HG03139 (cell line): ENCODE data around the gene MIX23.

ENCODE experiments used
- ATAC-seq: cut with Tn5 transposase; IDR thresholded peaks from one replicate; pipeline ENCODE4 v1.9.1; 2021; ENCODE audit not compliant: unreplicated experiment

MIX23 gene

GRCh38 chr3:122353215-122353614 is 29.8 kb downstream of the MIX23 start:
- ATAC-seq: no peak

DNA sequence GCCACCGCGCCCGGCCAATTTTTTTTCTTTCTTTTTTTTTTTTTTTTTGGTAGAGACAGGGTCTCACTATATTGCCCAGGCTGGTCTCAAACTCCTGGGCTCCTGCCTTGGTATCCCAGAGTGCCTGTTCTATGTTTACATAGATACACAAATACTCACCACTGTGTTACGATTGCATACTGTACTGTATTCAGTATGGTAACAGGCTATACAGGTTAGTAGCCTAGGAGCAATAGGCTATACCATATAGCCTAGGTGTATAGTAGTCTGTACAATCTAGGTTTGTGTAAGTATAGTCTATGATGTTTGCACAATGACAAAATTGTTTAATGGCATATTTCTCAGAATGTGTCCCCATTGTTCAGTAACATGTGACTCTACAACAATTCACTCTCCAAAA is 31.4 kb downstream of the MIX23 start:
- no peak for ATAC-seq

DNA sequence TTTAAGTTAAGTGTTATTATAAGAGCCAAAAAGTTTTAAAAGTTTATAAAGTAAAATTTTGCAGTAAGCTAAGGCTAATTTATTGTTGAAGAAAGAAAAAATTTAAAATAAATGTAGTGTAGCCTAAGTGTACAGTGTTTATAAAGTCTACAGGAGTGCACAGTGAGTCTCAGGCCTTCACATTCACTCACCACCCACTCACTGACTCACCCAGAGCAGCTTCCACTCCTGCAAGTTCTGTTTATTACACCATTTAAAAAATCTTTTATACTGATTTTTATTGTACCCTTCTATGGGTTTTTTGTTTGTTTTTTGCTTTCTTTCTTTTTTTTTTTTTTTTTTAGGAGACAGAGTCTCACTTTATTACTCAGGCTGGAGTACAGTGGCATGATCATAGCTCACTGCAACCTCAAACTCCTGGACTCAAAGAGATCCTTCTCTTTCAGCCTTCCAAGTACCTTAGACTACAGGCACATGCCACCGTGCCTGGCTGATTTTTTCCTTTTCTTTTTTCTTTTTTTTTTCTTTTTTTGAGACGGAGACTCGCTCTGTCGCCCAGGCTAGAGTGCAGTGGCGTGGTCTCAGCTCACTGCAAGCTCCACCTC is 32.1 kb downstream of the MIX23 start:
- no peak for ATAC-seq

GRCh38 chr3:122349171-122349570 is 33.9 kb downstream of the MIX23 start:
- no peak for ATAC-seq

DNA sequence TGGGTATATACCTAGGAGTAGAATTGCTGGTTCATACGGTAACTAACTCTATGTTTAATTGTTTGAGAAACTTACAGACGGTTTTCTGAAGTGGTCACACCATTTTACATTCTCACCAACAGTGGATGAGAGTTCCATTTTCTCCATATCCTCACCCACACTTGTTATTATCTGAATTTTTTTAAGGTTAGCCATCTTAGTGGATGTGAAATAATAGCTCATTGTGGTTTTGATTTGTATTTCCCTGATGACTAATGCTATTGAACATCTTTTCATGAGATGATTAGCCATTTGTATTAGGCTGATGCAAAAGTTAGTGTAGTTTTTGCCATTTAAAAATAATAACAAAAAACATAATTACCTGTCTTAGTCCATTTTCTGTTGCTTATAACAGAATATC is 39.4 kb downstream of the MIX23 start:
- no peak for ATAC-seq

GRCh38 chr3:122342803-122343202 is 40.2 kb downstream of the MIX23 start:
- ATAC-seq: no peak

DNA sequence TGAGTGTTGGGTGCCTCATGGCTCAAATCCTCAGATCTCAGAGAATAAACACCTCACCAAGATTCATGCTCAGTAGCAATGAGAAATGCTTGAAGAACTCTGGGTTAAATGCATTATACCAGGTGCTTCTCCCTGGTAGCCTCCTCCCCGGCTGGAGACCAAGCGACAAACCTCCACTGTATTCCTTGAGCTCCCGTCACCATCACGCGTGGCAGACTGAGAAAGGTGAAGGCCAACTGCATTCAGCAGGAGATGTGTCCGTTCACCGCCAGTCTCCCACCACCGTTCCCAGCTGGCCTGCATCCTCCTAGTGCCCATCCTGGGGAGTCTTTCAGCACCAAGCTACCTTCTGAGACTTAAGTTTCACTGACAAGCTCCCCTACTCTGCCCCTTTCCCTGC is 50.5 kb downstream of the MIX23 start:
- no peak for ATAC-seq

DNA sequence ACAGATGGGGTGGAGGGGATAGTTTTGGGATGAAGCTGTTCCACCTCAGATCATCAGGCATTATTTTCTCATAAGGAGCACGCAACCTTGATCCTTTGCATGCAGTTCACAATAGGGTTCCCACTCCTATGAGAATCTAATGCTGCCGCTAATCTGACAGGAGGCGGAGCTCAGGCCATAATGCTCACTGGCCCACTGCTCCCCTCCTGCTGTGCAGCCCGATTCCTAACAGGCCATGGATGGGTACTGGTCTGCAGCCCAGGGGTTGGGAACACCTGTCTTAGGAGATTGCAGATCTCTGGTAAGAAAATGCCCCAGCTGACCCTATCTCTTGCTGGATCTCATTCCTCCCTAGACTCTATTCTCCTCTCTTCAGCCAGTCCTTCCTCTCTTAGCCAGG is 51.1 kb downstream of the MIX23 start:
- ATAC-seq: no peak

DNA sequence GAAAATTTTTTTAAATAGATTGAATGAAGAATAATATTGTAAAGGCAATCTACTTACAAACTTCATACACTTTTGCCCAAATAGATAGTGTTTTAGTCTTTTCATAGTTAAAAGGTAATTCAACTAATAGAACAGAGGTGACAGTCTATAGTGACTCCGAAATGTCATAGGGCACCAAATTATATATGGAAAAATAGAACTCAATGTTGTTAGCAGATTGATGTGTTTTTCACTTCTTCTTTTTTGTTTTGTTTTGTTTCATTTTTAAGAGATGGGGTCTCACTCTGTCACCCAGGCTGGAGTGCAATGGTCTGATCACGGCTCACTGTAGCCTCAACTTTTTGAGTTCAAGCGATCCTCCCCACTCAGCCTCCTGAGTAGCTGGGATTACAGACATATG is 57.3 kb downstream of the MIX23 start:
- ATAC-seq: no peak

- no peak for ATAC-seq
Measured at GRCh38 chr3:122324871-122325323, 58.1 kb downstream of the MIX23 start, which contains the start of gene CSTA. Gene CSTA (plus strand): TSS chr3:122325248. CDS start chr3:122325293, 45 bp downstream.

DNA sequence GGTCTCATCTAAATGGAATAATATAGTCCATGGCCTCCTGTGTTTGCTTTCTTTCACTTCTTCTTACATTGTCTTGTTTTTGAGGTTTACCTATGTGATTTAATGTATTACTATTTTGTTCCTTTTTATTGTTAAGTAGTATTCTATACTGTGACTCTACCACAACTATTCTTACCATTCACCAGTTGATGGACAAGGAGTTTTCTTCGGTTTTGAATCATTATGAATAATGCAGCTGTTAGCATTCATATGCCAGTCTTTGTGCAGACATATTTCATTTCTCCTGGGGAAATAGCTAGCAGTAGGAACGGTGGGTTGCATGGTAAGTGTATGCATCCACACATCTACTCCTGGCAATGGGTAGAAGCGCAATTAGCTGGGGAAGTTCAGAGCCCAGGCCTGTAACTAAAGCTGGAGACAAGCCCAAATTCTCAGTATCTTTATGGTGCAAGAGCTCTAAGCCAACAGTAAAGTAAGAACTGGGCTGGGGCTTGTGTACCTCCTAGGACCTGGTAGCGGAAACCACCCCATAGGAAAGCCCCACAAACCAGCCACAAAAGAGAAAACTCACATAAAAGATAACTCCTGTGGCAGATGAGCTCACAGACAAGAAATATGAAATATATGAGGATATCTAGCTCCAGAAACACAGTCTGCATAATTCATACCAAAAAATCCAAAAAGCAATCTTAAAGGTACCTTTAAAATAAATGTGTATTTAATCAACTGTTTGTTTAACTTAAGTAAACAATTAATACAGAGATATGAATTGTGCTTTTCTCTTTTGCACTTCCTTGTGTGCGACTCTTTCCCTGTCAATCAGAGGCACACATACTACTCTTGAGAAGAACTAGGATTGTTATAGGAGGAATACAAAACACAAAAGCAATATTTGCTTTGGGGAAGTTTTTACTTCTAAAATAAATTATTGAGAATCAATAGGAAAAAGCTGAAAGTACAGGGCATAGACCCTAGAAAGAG is 60.6 kb downstream of the MIX23 start:
- no peak for ATAC-seq

GRCh38 chr3:122318620-122319019 is 64.4 kb downstream of the MIX23 start:
- no peak for ATAC-seq

DNA sequence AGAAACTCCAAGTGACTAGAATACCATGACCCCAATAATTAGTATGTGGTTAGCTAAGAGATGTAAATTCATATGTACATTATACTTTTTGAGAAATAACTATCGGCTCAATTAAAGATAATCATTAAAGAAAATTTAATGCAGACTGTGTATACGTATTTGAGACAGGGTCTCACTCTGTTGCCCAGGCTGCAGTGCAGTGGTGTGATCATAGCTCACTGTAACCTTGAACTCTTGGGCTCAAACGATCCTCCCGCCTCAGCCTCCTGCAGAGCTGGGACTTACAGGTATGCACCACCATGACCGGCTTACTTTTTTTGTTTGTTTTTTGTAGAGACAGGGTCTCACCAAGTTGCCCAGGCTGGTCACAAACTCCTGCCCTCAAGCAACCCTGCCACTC is 66.7 kb downstream of the MIX23 start:
- no peak for ATAC-seq

DNA sequence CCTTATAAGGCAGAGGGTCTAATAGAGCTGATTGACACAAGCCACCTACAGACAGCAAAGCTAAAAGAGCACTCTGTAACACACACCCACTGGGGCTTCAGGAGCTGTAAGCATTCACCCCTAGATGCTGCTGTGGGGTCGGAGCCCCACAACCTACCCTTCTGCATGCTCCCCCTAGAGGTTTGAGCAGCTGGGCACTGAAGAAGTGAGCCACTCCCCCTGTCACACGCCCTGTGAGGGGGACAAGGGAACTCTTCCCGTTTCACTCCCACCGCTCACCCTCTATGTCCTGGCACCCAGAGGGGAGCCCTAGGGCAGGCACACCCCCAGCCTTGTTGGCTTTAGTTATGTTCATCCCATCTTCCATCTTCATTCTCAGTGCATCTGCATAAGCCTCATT is 67.4 kb downstream of the MIX23 start:
- no peak for ATAC-seq

DNA sequence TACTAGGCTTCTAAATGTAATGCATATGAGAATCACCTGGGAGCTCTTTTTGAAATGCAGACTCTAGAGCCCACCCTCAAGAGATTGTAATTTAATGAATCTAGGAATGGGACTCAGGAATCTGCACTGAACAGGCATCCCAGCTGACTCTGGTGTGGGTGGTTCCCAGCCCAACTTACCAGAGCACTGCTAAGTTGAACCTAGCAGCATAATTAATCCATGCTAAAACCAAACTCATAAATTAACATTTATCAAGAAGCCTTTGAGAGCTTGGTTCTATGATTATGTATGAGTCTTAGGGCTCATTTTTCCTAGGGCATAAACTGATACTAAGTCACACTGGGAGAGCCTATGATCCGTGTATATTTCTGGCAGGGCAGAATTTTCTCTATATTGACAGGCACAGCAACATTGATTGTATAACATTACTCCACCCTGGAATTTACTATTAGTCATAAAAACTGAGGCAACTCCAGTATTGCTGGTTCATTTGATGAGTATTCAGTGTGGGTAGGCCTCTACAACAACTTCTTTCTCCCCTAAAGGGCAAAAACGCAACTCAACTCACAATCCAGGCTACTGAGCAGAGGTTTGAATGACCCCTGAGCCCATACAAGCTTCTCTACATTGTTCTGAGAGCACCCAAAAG is 68.7 kb downstream of the MIX23 start:
- no peak for ATAC-seq

DNA sequence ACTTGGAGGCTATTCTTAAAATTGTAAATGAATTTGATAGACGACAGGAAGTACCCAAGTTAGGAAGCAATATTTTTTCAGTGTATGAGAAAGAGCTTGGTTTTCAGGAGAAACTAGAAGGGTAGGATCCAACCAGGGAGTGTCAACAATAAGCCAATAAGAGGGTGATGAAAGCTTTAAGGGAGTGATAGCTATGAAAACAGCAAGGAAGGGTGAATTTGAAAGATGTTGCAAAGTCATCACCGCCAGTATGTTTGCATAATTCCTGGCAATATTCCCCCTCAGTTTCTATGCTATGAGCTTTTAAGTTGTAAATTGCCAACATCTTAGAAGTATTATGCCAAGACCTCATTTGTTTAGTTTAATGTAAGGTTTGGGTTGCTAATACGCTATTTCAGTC is 69.8 kb downstream of the MIX23 start:
- ATAC-seq: no peak

DNA sequence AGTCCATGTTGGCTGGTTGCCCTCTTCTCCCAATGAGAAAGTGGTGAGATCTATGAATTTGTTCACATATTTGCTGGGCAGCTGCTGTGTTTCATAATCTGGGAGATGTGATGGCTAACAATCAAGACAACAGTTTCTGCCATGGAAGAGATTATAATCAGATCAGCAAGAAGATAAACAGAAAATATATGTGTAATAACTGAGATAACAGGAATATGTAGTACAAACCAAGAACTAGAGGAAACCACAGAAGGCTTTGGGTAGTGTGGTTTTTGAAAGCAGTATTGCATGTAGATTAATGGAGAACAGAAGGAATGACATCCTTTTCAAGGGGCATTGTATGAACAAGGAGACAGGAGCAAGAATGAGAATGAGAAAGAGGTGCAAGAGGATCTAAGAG is 70.2 kb downstream of the MIX23 start:
- no peak for ATAC-seq

GRCh38 chr3:122310361-122310760 is 72.7 kb downstream of the MIX23 start:
- ATAC-seq: no peak
